ENCODE results near the gene GIMD1. TPM values are rescaled to one million over a fixed set of nuclear protein-coding genes. Genes with fewer than 3 reads are reported as not detected.

The GIMD1 gene
- total RNA-seq, 1 experiment from 2014 or later = not detected

DNA sequence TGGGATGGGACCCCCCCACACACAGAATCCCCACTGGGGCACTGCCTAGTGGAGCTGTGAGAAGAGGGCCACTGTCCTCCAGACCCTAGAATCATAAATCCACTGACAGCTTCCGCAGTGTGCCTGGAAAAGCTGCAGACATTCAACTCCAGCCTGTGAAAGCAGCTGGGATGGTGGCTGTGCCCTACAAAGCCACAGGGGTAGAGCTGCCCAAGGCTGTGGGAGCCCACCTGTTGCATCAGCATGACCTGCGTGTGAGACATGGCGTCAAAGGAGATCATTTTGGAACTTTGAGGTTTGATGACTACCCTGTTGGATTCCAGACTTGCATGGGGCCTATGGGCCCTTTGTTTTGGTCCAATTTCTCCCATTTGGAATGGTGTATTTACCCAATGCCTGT lies 29.9 kb downstream of the GIMD1 start:
- no peaks in the 10 kb centered on the region for H3K4me1 Mint-ChIP-seq
- Histone ChIP-seq H2AFZ (ENCODE audit: low read length) (no peak overlapping the region), H3K79me1 (ENCODE audit: insufficient read depth, low read depth, low read length, poor library complexity, severe bottlenecking) (no peaks in the 10 kb centered on the region), H4K5ac (ENCODE audit: insufficient read length, low read depth, low read length) (no peak overlapping the region), H3K4ac (ENCODE audit: low read depth, low read length) (no peak overlapping the region), H3K27ac (ENCODE audit: insufficient read length, low read depth, low read length) (no peak overlapping the region), H3K14ac (ENCODE audit: insufficient read depth, low read length) (no peak overlapping the region), H2BK120ac (ENCODE audit: low read depth, low read length, poor library complexity, severe bottlenecking) (no peak overlapping the region), H3K27me3 (ENCODE audit: insufficient read depth, low read length) (no peaks in the 10 kb centered on the region), H2BK15ac (ENCODE audit: low read depth, low read length) (no peak overlapping the region), H2BK20ac (ENCODE audit: low read depth, low read length, poor library complexity, severe bottlenecking) (no peak overlapping the region), H3K4me2 (ENCODE audit: insufficient read depth, insufficient read length, low read length) (no peak overlapping the region), H2BK12ac (ENCODE audit: insufficient read length, low read depth, low read length) (no peak overlapping the region), H3K56ac (ENCODE audit: insufficient read length, low read depth, low read length) (no peak overlapping the region), H3T11ph (ENCODE audit: low read length) (no peak overlapping the region), H2AK5ac (ENCODE audit: insufficient read length, low read length) (no peak overlapping the region), H4K91ac (ENCODE audit: insufficient read length, low read depth, low read length) (no peak overlapping the region), H3K18ac (ENCODE audit: insufficient read length, low read depth, low read length) (no peak overlapping the region), H3K79me2 (ENCODE audit: insufficient read depth, low read length) (no peaks in the 10 kb centered on the region), H3K4me1 (ENCODE audit: insufficient read depth, low read length) (no peaks in the 10 kb centered on the region), H2BK5ac (ENCODE audit: insufficient read length, low read length) (no peak overlapping the region), H3K23ac (ENCODE audit: insufficient read length, low read depth, low read length) (no peak overlapping the region), H4K20me1 (ENCODE audit: control insufficient read depth, insufficient read depth, insufficient read length) (no peaks in the 10 kb centered on the region), H3K9ac (ENCODE audit: extremely low read depth, insufficient read length, low read length) (no peak overlapping the region), H4K8ac (replicated peaks; ENCODE audit: insufficient read length, low read depth, low read length) (no peak overlapping the region), H3K23me2 (ENCODE audit: insufficient read length, low read depth, low read length, poor library complexity, severe bottlenecking) (no peaks in the 10 kb centered on the region), H3K9me3 (ENCODE audit: control insufficient read depth, low read depth, low read length) (no peaks in the 10 kb centered on the region)
- 0 out of 7 replicates have a peak overlapping the region, but pooled peaks of 1 of the 3 experiments have one; percentile 29 for H3K27ac Mint-ChIP-seq
- H3K4me3 Mint-ChIP-seq = no peak overlapping the region
- WGBS (ENCODE audit: extremely low coverage, insufficient read length, low lambda C conversion rate) = no CpG with 5 or more reads among the region's 3 CpGs
- DNase-seq = no peak
- H3K27me3 Mint-ChIP-seq (ENCODE audit: low read depth) = no peaks in the 10 kb centered on the region
- H3K9me3 Mint-ChIP-seq = peaks cover 3 to 4% of the 10 kb centered on the region in 2 experiments; a peak in 3 of 5 replicates
- peaks cover 33 to 54% (median 46%) of the 10 kb centered on the region in 3 experiments for H3K36me3 Mint-ChIP-seq (ENCODE audit: insufficient read depth in 1 of 3, low read depth in 3 of 3)
- TF ChIP-seq CTCF (conservative IDR thresholded peaks at IDR 0.05) = no peak
